Neutrophil (primary cell): ENCODE data around the gene WNT5B.

ENCODE experiments used
- H3K27ac ChIP-seq: fragments of 200-600 bp; sonication (generic); 2 replicates; pipeline ENCODE4 v1.5.1; 2016; ENCODE audit warnings: mild to moderate bottlenecking, moderate library complexity
- H3K27me3 ChIP-seq: fragments of 200-600 bp; sonication (generic); 2 replicates; pipeline ENCODE4 v1.6.0; 2016; ENCODE audit warnings: mild to moderate bottlenecking
- H3K36me3 ChIP-seq: fragments of 200-600 bp; sonication (generic); 2 replicates; pipeline ENCODE4 v1.5.1; 2017
- H3K4me1 ChIP-seq, 2 experiments: fragments of 200-600 bp in 1 of 2; sonication (generic) in 1 of 2; 1 replicate in 1 of 2; 2 replicates in 1 of 2; pipeline versions ENCODE4 v1.5.1 to v1.6.1; 2013 to 2016; ENCODE audit warnings: low read depth in 1 of 2, low read length in 1 of 2, mild to moderate bottlenecking in 1 of 2, moderate library complexity in 1 of 2; ENCODE audit not compliant: control insufficient read depth in 1 of 2, insufficient read depth in 1 of 2
- H3K4me3 ChIP-seq, 2 experiments: fragments of 200-600 bp in 1 of 2; sonication (generic) in 1 of 2; 1 replicate in 1 of 2; 2 replicates in 1 of 2; pipeline ENCODE4 v1.5.1; 2013 to 2016; ENCODE audit warnings: low read depth in 1 of 2, low read length in 1 of 2, mild to moderate bottlenecking in 1 of 2, moderate library complexity in 1 of 2
- H3K9me3 ChIP-seq: fragments of 200-600 bp; sonication (generic); 2 replicates; pipeline ENCODE4 v1.5.1; 2016
- CTCF ChIP-seq: fragments of 200-600 bp; sonication (generic); IDR thresholded peaks from 2 replicates; pipeline ENCODE4 v1.5.1; 2016; ENCODE audit warnings: antibody characterized with exemption

The WNT5B gene

GRCh38 chr12:1633459-1633858 is 4.4 kb downstream of the WNT5B start:
- TF ChIP-seq CTCF: no peak
- Histone ChIP-seq H3K27me3 (peaks cover 32% of the 10 kb centered on the region), H3K27ac (peak overlapping the region; percentile 26), H3K4me1 (peaks cover 50 to 57% of the 10 kb centered on the region in 2 experiments), H3K36me3 (no peaks in the 10 kb centered on the region), H3K4me3 (no peak overlapping the region), H3K9me3 (no peaks in the 10 kb centered on the region)

GRCh38 chr12:1634149-1634548 is 5.1 kb downstream of the WNT5B start:
- peaks cover 50 to 57% of the 10 kb centered on the region in 2 experiments for H3K4me1 ChIP-seq
- peak overlapping the region; percentile 38 for H3K27ac ChIP-seq
- TF ChIP-seq CTCF: no peak
- peaks cover 29% of the 10 kb centered on the region for H3K27me3 ChIP-seq
- no peaks in the 10 kb centered on the region for H3K36me3 ChIP-seq
- no peak overlapping the region for H3K4me3 ChIP-seq
- no peaks in the 10 kb centered on the region for H3K9me3 ChIP-seq

GRCh38 chr12:1634590-1635191 is 5.7 kb downstream of the WNT5B start:
- peaks cover 46 to 52% of the 10 kb centered on the region in 2 experiments for H3K4me1 ChIP-seq
- H3K9me3 ChIP-seq: no peaks in the 10 kb centered on the region
- H3K4me3 ChIP-seq: no peak overlapping the region
- peak overlapping the region; percentile 38 for H3K27ac ChIP-seq
- TF ChIP-seq CTCF: peak; percentile 57
- H3K27me3 ChIP-seq: peaks cover 24% of the 10 kb centered on the region
- peaks cover 5% of the 10 kb centered on the region for H3K36me3 ChIP-seq

- no peak for TF ChIP-seq CTCF
- Histone ChIP-seq H3K36me3 (peaks cover 13% of the 10 kb centered on the region), H3K27ac (peak overlapping the region; percentile 38), H3K27me3 (peaks cover 16% of the 10 kb centered on the region), H3K9me3 (no peaks in the 10 kb centered on the region), H3K4me1 (peaks cover 42 to 44% of the 10 kb centered on the region in 2 experiments), H3K4me3 (peak overlapping the region in 1 of 2 experiments; percentile 0)
Measured at GRCh38 chr12:1635301-1636095, 6.5 kb downstream of the WNT5B start.

GRCh38 chr12:1638203-1638602 is 9.2 kb downstream of the WNT5B start:
- no peak overlapping the region for H3K4me3 ChIP-seq
- no peak for TF ChIP-seq CTCF
- no peaks in the 10 kb centered on the region for H3K27me3 ChIP-seq
- H3K4me1 ChIP-seq: peaks cover 30% of the 10 kb centered on the region in 2 experiments
- H3K36me3 ChIP-seq: peaks cover 34% of the 10 kb centered on the region
- no peak overlapping the region for H3K27ac ChIP-seq
- no peaks in the 10 kb centered on the region for H3K9me3 ChIP-seq
